OCI-LY1 (cell line): Measurements from ENCODE around the gene CLEC11A.
"Not testable (repeated sequence)": the region's sequence is repeated elsewhere in the genome, so short reads cannot be mapped to it uniquely, and the experiment has no call there.

Source experiments
- EZH2 ChIP-seq: fragments of 200-600 bp; sonication (generic), shearing (Covaris generic); IDR thresholded peaks from 2 replicates; pipeline ENCODE4 v1.8.0; 2017; ENCODE audit warnings: borderline replicate concordance, mixed run types, mild to moderate bottlenecking, antibody characterized with exemption, low read length, moderate library complexity, mixed read lengths
- TF ChIP-seq, protein P1 (sequence below): fragments of 200-600 bp; sonication (generic), shearing (Covaris generic); IDR thresholded peaks from 2 replicates; pipeline ENCODE4 v1.5.1; 2017; ENCODE audit warnings: mild to moderate bottlenecking, antibody characterized with exemption, low read length, moderate library complexity, mixed read lengths

DNA sequence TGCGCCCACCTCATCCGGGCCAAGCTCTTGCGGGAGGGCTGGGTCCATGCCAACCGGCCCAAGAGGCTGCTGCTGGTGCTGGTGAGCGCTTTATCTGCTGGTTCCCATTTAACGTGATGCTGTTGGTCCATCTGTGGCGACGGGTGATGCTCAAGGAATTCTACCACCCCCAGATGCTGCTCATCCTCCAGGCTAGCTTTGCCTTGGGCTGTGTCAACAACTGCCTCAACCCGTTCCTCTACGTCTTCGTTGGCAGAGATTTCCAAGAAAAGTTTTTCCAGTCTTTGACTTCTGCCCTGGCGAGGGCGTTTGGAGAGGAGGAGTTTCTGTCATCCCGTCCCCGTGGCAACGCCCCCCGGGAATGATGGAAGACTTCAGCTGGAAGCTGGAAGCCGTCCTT lies 35.9 kb downstream of the CLEC11A start:
- not testable (repeated sequence) for TF ChIP-seq EZH2
- TF ChIP-seq, protein P1, sequence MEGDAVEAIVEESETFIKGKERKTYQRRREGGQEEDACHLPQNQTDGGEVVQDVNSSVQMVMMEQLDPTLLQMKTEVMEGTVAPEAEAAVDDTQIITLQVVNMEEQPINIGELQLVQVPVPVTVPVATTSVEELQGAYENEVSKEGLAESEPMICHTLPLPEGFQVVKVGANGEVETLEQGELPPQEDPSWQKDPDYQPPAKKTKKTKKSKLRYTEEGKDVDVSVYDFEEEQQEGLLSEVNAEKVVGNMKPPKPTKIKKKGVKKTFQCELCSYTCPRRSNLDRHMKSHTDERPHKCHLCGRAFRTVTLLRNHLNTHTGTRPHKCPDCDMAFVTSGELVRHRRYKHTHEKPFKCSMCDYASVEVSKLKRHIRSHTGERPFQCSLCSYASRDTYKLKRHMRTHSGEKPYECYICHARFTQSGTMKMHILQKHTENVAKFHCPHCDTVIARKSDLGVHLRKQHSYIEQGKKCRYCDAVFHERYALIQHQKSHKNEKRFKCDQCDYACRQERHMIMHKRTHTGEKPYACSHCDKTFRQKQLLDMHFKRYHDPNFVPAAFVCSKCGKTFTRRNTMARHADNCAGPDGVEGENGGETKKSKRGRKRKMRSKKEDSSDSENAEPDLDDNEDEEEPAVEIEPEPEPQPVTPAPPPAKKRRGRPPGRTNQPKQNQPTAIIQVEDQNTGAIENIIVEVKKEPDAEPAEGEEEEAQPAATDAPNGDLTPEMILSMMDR = not testable (repeated sequence)
